ENCODE measurements around the gene HNF4A.
A peak's percentile ranks its signal among the peaks of the same experiment; 100 is the strongest.

HNF4A gene

GRCh38 chr20:44406572-44407137 lies 51.2 kb downstream of the HNF4A start:
- DNase-seq: no peak

GRCh38 chr20:44407402-44408184 lies 52.1 kb downstream of the HNF4A start:
- DNase-seq: peak; percentile 65

GRCh38 chr20:44409132-44409600 lies 53.7 kb downstream of the HNF4A start:
- DNase-seq: peak; percentile 87

GRCh38 chr20:44410583-44411019 lies 55.1 kb downstream of the HNF4A start:
- DNase-seq: no peak

GRCh38 chr20:44411020-44411756 lies 55.7 kb downstream of the HNF4A start:
- DNase-seq: no peak

- DNase-seq: no peak
These were observed 56.4 kb downstream of the HNF4A start for GRCh38 chr20:44411757-44412401.

GRCh38 chr20:44412402-44413144 lies 57.1 kb downstream of the HNF4A start:
- no peak for DNase-seq

GRCh38 chr20:44413575-44414345 lies 58.3 kb downstream of the HNF4A start:
- DNase-seq: no peak

GRCh38 chr20:44414346-44414714 lies 58.8 kb downstream of the HNF4A start:
- DNase-seq: no peak

- no peak for DNase-seq
These were observed 59.3 kb downstream of the HNF4A start for GRCh38 chr20:44414808-44415207.

GRCh38 chr20:44415833-44416715 lies 60.6 kb downstream of the HNF4A start:
- DNase-seq: no peak

- no peak for DNase-seq
These were observed 62.8 kb downstream of the HNF4A start for GRCh38 chr20:44418069-44418905.

GRCh38 chr20:44419131-44419844 lies 63.8 kb downstream of the HNF4A start:
- no peak for DNase-seq

GRCh38 chr20:44420497-44420896 lies 65.0 kb downstream of the HNF4A start:
- DNase-seq: no peak

GRCh38 chr20:44422083-44422482 lies 66.6 kb downstream of the HNF4A start:
- DNase-seq: peak; percentile 16

- DNase-seq: no peak
These were observed 68.0 kb downstream of the HNF4A start for GRCh38 chr20:44423480-44423879.

GRCh38 chr20:44424039-44424495 lies 68.6 kb downstream of the HNF4A start:
- DNase-seq: no peak

GRCh38 chr20:44425923-44426322 lies 70.4 kb downstream of the HNF4A start:
- DNase-seq: no peak
